Adrenal gland (tissue), 5 donors: ENCODE measurements around the gene AR.

Experiments
- POLR2A ChIP-seq, 2 donors: fragments of 450-650 bp; IDR thresholded peaks; one replicate each; pipeline ENCODE4 v1.6.1; 2017; ENCODE audit warnings: antibody characterized with exemption in 2 of 2, mild to moderate bottlenecking in 2 of 2, moderate library complexity in 1 of 2
- TF ChIP-seq, protein P1 (sequence below), 6 experiments: fragments of 450-650 bp in 4 of 6; fragments of 200-600 bp in 2 of 6; sonication (generic) in 1 of 6; IDR thresholded peaks; 1 replicate in 5 of 6; 2 replicates in 1 of 6; pipeline versions ENCODE4 v1.5.1 to v1.8.0; 2016 to 2021; ENCODE audit warnings: antibody characterized with exemption in 6 of 6, mild to moderate bottlenecking in 2 of 6, moderate library complexity in 1 of 6
- donor health status: DM: no; HTN: no; CAD: no.

- TF ChIP-seq, protein P1, sequence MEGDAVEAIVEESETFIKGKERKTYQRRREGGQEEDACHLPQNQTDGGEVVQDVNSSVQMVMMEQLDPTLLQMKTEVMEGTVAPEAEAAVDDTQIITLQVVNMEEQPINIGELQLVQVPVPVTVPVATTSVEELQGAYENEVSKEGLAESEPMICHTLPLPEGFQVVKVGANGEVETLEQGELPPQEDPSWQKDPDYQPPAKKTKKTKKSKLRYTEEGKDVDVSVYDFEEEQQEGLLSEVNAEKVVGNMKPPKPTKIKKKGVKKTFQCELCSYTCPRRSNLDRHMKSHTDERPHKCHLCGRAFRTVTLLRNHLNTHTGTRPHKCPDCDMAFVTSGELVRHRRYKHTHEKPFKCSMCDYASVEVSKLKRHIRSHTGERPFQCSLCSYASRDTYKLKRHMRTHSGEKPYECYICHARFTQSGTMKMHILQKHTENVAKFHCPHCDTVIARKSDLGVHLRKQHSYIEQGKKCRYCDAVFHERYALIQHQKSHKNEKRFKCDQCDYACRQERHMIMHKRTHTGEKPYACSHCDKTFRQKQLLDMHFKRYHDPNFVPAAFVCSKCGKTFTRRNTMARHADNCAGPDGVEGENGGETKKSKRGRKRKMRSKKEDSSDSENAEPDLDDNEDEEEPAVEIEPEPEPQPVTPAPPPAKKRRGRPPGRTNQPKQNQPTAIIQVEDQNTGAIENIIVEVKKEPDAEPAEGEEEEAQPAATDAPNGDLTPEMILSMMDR (IDR thresholded peaks at IDR 0.05): no peak
- no peak for TF ChIP-seq POLR2A (IDR thresholded peaks at IDR 0.05)
Observed at GRCh38 chrX:67582436-67582835, 38.6 kb downstream of the AR start.
